ENCODE results near the gene NTSR1.

- TF ChIP-seq, protein P1, sequence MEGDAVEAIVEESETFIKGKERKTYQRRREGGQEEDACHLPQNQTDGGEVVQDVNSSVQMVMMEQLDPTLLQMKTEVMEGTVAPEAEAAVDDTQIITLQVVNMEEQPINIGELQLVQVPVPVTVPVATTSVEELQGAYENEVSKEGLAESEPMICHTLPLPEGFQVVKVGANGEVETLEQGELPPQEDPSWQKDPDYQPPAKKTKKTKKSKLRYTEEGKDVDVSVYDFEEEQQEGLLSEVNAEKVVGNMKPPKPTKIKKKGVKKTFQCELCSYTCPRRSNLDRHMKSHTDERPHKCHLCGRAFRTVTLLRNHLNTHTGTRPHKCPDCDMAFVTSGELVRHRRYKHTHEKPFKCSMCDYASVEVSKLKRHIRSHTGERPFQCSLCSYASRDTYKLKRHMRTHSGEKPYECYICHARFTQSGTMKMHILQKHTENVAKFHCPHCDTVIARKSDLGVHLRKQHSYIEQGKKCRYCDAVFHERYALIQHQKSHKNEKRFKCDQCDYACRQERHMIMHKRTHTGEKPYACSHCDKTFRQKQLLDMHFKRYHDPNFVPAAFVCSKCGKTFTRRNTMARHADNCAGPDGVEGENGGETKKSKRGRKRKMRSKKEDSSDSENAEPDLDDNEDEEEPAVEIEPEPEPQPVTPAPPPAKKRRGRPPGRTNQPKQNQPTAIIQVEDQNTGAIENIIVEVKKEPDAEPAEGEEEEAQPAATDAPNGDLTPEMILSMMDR (IDR thresholded peaks at IDR 0.05) = no peak
- TF ChIP-seq POLR2A (IDR thresholded peaks at IDR 0.05) (no peak), POLR2AphosphoS5 (IDR thresholded peaks at IDR 0.05) (no peak)
These were observed 3.0 kb upstream of the NTSR1 start for GRCh38 chr20:62705627-62706026.
